ENCODE results near the gene DYSF.
A peak's percentile ranks its signal among the peaks of the same experiment; 100 is the strongest.

DYSF gene

DNA sequence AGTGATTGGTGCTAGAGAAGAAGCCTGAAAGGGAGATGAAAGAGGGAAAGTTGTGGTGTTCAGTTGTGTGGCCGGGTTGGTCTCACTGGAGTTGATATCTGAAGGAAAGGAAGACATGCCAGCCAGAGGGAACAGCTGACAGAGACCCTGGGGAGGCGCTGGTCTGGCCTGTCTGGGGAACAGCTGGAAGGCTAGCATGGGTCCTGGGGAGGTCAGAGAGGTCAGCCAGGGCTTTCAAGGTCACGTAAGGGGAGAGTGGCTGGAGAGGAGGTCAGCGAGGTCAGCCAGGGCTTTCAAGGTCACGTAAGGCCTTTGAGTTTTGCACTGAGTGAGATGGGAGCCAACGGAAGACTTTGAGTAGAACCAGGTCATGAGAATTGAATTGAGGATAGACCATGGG is 11.0 kb downstream of the DYSF start:
- Histone ChIP-seq H3K4me1 (ENCODE audit: control insufficient read depth, insufficient read depth, low read length, unreplicated experiment) (no peaks in the 10 kb centered on the region), H2AFZ (ENCODE audit: low read length, unreplicated experiment) (no peak overlapping the region), H3K27ac (ENCODE audit: low read depth, low read length) (no peak overlapping the region), H3K79me2 (ENCODE audit: control insufficient read depth, insufficient read depth, low read length, unreplicated experiment) (no peaks in the 10 kb centered on the region), H3K36me3 (ENCODE audit: insufficient read depth, low read length) (no peaks in the 10 kb centered on the region), H3K27me3 (ENCODE audit: insufficient read depth, low read length) (peaks cover 49% of the 10 kb centered on the region), H3K4me3 (ENCODE audit: low read depth, low read length) (no peak overlapping the region)

DNA sequence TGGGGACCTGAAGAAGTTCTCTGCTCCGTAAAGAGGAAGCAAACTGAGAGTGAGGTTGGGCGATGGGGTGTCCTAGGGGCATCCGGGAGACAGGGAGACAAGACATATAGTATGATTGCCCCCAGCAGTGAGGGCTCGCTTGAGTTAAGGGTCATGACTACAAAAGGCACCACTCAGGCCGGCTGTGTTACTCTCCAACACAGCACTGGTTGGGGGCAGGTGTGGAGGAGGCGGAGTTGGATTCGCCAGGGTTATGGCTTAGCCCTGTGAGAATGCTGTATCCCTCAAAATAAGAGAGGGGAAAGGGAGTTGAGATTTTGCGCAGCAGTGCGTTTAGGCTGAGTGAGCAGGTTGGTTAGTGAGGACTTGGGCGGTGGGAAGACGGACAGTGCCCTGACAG is 12.0 kb downstream of the DYSF start:
- H3K27ac ChIP-seq (ENCODE audit: low read depth, low read length) = no peak overlapping the region
- H3K36me3 ChIP-seq (ENCODE audit: insufficient read depth, low read length) = no peaks in the 10 kb centered on the region
- peaks cover 49% of the 10 kb centered on the region for H3K27me3 ChIP-seq (ENCODE audit: insufficient read depth, low read length)
- H3K4me1 ChIP-seq (ENCODE audit: control insufficient read depth, insufficient read depth, low read length, unreplicated experiment) = no peaks in the 10 kb centered on the region
- H2AFZ ChIP-seq (ENCODE audit: low read length, unreplicated experiment) = no peak overlapping the region
- peak overlapping the region; percentile 80; the same call in 1 of the 2 replicates for H3K4me3 ChIP-seq (ENCODE audit: low read depth, low read length)
- no peaks in the 10 kb centered on the region for H3K79me2 ChIP-seq (ENCODE audit: control insufficient read depth, insufficient read depth, low read length, unreplicated experiment)

DNA sequence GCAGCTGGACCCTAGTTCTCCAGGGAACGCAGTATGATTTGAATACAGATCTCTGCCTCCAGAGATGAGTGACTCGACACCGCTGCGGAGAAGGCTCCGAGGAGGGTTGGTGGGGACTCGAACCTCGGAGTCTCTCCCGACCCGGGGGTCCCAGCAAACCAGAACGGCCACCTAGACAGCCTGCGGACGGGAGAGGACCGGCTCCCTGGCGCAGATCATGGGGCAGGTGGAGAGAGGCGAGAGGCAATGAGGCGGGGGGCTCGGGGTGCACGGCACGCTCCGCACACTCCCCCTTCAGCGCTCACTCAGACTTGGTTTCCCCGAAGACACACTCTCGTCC is 12.6 kb downstream of the DYSF start:
- Histone ChIP-seq H3K4me3 (ENCODE audit: low read depth, low read length) (peak overlapping the region; percentile 80), H3K4me1 (ENCODE audit: control insufficient read depth, insufficient read depth, low read length, unreplicated experiment) (no peaks in the 10 kb centered on the region), H3K79me2 (ENCODE audit: control insufficient read depth, insufficient read depth, low read length, unreplicated experiment) (no peaks in the 10 kb centered on the region), H3K27me3 (ENCODE audit: insufficient read depth, low read length) (peaks cover 49% of the 10 kb centered on the region), H2AFZ (ENCODE audit: low read length, unreplicated experiment) (peak overlapping the region; percentile 33), H3K27ac (ENCODE audit: low read depth, low read length) (no peak overlapping the region), H3K36me3 (ENCODE audit: insufficient read depth, low read length) (no peaks in the 10 kb centered on the region)

DNA sequence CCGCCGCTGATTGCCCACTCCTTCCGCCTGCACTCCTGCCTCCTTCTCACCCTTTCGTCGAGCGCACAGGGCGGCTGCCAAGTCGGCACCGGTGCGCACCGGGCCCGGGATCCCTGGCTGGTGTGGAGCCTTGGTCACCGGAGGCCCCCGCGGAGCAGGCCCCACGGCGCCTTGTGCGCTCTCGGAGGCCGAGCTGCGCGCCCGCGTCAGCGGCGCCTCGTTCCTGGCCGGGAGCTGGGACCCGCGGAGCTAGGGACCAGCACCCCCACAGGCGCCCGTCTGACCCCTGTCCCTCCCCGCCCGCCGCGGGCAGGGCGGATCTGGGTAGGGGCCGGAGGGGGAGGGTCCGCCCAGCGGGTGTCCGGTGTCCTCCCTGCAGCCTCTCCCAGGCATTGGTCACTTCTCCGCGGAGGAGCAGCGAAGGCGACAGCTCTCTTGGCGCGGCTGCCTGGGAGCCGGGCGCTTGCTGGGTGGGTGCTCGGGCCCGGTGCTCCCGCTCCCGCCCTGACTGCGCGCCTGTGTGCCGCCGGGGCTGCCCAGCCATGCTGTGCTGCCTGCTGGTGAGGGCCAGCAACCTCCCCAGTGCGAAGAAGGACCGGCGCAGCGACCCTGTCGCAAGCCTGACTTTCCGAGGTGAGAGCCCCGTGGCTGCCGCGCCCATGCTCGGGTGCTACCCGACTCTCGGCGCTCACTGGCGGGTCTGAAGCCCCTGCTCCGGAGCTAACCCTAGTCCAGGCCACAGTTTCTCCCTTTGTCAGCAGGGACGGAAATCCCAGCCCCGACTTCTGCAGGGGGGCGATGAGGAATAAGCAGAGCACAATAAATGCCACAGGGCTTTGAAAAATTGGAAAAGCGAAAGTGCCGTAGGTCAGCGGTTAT is 13.2 kb downstream of the DYSF start:
- Histone ChIP-seq H3K4me3 (ENCODE audit: low read depth, low read length) (peak overlapping the region; percentile 80), H3K27ac (ENCODE audit: low read depth, low read length) (no peak overlapping the region)

DNA sequence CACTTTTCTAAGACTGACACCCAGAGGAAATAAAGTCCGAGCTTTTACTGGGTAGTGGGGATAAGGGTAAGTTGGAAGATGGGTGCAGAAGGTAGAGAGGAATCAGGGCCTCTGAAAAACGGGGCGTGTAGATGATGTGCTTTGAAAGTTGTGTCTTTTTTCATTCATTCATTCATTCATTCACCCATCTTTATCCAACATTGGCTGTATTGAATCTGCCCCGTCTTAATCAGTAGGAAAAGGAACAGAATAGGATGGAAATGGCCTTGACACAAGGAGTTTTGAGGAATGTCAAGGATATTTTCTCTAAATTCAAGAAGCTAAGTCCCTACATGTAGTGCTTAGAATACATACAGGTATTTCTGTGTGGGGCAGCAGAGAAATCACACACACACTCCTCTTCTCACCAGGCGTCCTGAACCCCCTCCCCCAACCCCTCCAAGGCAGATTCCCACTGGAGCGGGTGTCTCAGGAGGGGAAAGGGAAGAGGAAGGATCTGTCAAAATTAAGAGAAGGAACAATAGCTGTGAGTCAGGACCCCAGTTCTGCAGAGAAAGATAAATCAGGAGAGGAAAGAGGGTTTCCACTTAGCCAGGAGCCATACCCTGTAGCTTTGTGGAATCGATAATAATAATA is 13.9 kb downstream of the DYSF start:
- H2AFZ ChIP-seq (ENCODE audit: low read length, unreplicated experiment) = peak overlapping the region; percentile 33
- H3K36me3 ChIP-seq (ENCODE audit: insufficient read depth, low read length) = no peaks in the 10 kb centered on the region
- peak overlapping the region; percentile 80 for H3K4me3 ChIP-seq (ENCODE audit: low read depth, low read length)
- H3K4me1 ChIP-seq (ENCODE audit: control insufficient read depth, insufficient read depth, low read length, unreplicated experiment) = no peaks in the 10 kb centered on the region
- H3K79me2 ChIP-seq (ENCODE audit: control insufficient read depth, insufficient read depth, low read length, unreplicated experiment) = no peaks in the 10 kb centered on the region
- H3K27me3 ChIP-seq (ENCODE audit: insufficient read depth, low read length) = peaks cover 49% of the 10 kb centered on the region
- no peak overlapping the region for H3K27ac ChIP-seq (ENCODE audit: low read depth, low read length)

More for the DNA sequence above, 13.2 kb downstream of the DYSF start:
- Histone ChIP-seq H3K4me1 (ENCODE audit: control insufficient read depth, insufficient read depth, low read length, unreplicated experiment) (no peaks in the 10 kb centered on the region), H3K27me3 (ENCODE audit: insufficient read depth, low read length) (peaks cover 49% of the 10 kb centered on the region), H3K79me2 (ENCODE audit: control insufficient read depth, insufficient read depth, low read length, unreplicated experiment) (no peaks in the 10 kb centered on the region), H3K36me3 (ENCODE audit: insufficient read depth, low read length) (no peaks in the 10 kb centered on the region), H2AFZ (ENCODE audit: low read length, unreplicated experiment) (peak overlapping the region; percentile 33)

DNA sequence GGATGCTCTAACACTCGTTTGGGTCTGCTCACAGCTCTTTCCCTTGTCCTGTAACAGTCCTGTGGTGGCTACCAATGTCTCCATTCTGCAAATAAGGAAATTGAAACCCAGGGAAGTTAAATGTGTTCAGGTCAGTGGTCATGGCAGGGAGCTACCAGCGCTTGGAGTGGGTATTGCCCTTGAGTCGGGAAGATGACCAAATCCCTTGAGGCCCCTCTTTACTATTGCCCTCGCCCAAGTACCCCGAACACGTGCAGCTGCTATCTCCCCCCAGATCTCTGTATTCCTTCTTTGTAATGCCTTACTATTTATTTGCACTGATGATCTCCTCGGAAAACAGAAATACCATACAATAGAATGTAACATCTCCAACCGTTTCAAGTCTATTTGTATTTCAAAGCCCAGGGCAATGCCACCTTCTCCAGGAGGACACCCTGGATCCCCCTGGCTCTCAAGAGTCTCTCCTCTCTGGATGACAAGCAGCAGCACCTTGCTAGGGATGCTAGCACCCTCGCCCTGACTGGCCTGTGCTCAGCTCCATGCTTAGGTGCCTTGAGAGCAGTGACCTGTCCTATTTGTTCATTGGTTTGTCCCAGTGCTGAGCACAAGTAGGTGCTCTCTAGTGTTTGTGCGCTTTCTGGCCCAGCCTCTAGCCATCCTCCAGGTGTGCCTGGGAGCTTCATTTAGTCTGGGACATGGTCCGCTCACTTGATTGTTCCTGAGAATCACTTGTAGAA is 15.1 kb downstream of the DYSF start:
- no peak overlapping the region for H3K27ac ChIP-seq (ENCODE audit: low read depth, low read length)
- no peaks in the 10 kb centered on the region for H3K4me1 ChIP-seq (ENCODE audit: control insufficient read depth, insufficient read depth, low read length, unreplicated experiment)
- H3K36me3 ChIP-seq (ENCODE audit: insufficient read depth, low read length) = no peaks in the 10 kb centered on the region
- no peaks in the 10 kb centered on the region for H3K79me2 ChIP-seq (ENCODE audit: control insufficient read depth, insufficient read depth, low read length, unreplicated experiment)
- H2AFZ ChIP-seq (ENCODE audit: low read length, unreplicated experiment) = no peak overlapping the region
- peaks cover 39% of the 10 kb centered on the region for H3K27me3 ChIP-seq (ENCODE audit: insufficient read depth, low read length)
- H3K4me3 ChIP-seq (ENCODE audit: low read depth, low read length) = no peak overlapping the region

DNA sequence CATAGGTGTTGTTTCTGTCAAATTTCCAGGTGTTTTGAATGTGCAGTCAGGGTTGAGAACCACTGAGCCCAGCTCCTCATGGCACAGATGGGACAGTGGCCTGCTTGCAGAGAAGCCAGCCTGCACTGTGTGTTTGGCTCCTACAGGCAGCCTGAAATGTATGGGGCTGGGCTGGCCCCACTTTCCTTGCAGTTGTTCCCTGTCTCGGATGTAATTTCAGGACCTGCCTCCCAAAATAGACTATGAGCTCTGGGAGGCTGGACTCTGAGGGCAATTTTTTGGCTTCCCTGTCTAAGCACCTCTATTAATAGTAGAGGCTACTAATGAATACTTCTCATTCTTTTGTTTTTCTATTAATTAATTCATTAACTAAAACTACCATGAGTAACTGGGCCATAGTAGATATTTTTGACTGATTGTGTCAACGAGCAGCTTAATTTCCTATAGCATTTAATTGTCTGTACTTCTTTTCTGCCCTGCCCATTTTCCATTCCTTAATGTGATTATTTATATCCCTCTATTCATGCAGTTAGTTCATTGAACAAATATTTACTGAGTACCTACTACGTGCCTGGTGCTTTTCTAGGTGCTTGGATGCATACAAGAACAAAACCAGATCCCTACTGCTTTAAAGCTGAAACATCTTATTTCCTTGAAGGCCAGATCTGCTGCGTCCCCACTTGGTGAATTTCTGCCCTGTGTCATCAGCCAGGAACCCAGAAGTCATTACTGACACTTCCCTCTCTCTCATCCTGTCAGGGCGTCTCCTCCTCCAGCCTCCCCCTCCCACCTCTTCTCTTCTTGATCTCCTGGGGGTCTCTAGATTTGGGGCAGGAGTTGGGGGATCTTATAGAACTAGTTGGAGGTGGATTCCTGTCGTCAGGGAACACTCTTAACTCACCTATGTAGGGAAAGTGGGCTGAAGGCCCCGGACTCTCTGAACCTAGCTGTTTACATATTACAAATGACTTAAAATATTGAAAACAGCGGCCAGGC is 16.3 kb downstream of the DYSF start:
- Histone ChIP-seq H3K79me2 (ENCODE audit: control insufficient read depth, insufficient read depth, low read length, unreplicated experiment) (no peaks in the 10 kb centered on the region), H3K27me3 (ENCODE audit: insufficient read depth, low read length) (peaks cover 27% of the 10 kb centered on the region), H3K36me3 (ENCODE audit: insufficient read depth, low read length) (no peaks in the 10 kb centered on the region), H3K4me1 (ENCODE audit: control insufficient read depth, insufficient read depth, low read length, unreplicated experiment) (no peaks in the 10 kb centered on the region), H2AFZ (ENCODE audit: low read length, unreplicated experiment) (no peak overlapping the region), H3K4me3 (ENCODE audit: low read depth, low read length) (no peak overlapping the region), H3K27ac (ENCODE audit: low read depth, low read length) (no peak overlapping the region)

DNA sequence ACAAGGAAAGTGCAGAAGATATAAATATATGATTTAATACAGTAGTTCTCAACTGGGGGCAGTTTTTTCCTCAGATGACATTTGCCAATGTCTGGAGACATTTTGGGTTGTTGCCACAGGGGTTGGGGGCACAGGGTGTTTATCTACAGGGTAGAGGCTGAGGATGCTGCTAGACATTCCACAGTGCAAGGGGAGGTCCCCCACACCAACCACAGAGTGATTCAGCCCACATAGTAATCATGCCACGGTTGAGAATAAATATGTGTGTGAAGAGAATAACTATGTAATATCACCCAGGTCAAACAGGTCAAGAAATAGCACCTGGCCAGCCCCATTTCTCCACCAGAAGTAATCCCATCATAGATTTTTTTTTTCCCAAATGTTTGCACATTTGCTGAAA is 17.9 kb downstream of the DYSF start:
- Histone ChIP-seq H3K27ac (ENCODE audit: low read depth, low read length) (no peak overlapping the region), H3K4me3 (ENCODE audit: low read depth, low read length) (no peak overlapping the region), H3K27me3 (ENCODE audit: insufficient read depth, low read length) (peaks cover 11% of the 10 kb centered on the region; the same call in 1 of the 2 replicates), H3K79me2 (ENCODE audit: control insufficient read depth, insufficient read depth, low read length, unreplicated experiment) (no peaks in the 10 kb centered on the region), H3K36me3 (ENCODE audit: insufficient read depth, low read length) (no peaks in the 10 kb centered on the region), H2AFZ (ENCODE audit: low read length, unreplicated experiment) (no peak overlapping the region), H3K4me1 (ENCODE audit: control insufficient read depth, insufficient read depth, low read length, unreplicated experiment) (no peaks in the 10 kb centered on the region)

DNA sequence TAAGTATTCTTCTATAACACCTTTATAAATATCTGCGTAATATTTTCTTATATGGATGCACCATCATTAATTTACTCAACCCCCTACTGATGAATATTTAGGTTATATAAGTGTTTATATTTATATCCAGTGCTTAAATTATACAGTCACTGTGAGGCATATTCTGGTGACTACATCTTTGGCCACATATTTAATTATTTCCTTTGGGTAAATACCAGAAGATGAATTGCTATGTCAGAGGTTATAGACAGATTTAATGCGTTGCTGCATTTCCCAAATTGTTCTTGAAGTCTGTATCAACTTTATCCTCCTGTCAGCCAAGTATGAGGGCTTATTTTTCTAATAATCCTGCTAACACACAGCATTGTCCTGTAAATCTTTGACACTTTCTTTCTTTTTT is 18.7 kb downstream of the DYSF start:
- Histone ChIP-seq H3K27me3 (ENCODE audit: insufficient read depth, low read length) (peaks cover 11% of the 10 kb centered on the region; the same call in 1 of the 2 replicates), H2AFZ (ENCODE audit: low read length, unreplicated experiment) (no peak overlapping the region), H3K27ac (ENCODE audit: low read depth, low read length) (no peak overlapping the region), H3K4me1 (ENCODE audit: control insufficient read depth, insufficient read depth, low read length, unreplicated experiment) (no peaks in the 10 kb centered on the region), H3K4me3 (ENCODE audit: low read depth, low read length) (no peak overlapping the region), H3K36me3 (ENCODE audit: insufficient read depth, low read length) (no peaks in the 10 kb centered on the region), H3K79me2 (ENCODE audit: control insufficient read depth, insufficient read depth, low read length, unreplicated experiment) (no peaks in the 10 kb centered on the region)

All from ACC112 (cell line).